NCI-H2107 (cell line): ENCODE data around the gene TGDS.
"Not testable (repeated sequence)": the region's sequence is repeated elsewhere in the genome, so short reads cannot be mapped to it uniquely, and the experiment has no call there.

Experiments used
- DNase-seq: peaks from one replicate; lab custom pipeline; 2025; lab: John Stamatoyannopoulos, UW

Gene TGDS

DNA sequence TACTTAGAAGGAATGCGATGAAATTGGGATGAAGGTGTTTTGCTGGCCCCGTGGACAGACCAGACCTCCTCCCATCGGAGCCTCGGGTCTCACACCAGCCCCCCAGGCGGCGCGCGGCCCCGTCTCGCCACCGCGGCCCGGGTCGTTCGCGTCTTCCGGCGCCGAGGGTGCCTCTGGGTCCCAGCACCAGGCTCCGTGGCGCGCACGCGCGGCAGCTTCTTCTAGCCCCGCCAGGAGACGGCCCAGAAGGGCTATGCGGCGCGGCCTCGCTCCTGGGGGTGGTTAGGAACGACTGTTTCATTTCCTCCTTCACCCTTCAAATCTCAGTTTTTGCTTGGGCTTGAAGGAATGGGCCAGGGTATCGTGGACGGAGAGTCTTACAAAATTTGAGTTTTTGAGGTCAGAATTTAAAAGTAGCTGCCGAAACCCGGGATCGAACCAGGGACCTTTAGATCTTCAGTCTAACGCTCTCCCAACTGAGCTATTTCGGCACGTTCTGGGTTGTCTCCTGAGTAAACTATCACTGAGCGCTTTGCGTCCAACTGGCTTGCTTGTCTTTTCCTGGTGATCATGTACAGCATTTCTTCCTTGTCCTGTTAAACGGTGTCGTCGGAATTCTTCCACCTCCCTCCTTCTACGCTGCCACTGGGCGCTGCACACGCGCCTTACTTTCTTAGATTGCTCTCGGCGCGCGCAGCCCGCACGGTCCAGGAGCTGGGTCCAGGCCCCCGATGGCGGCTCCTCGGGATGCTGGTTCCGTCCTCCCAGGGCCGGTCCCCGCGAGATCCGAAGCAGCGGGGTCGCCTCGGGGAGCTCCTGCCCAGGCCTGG, 46.5 kb downstream of the TGDS start:
- peak; percentile 15 for DNase-seq

DNA sequence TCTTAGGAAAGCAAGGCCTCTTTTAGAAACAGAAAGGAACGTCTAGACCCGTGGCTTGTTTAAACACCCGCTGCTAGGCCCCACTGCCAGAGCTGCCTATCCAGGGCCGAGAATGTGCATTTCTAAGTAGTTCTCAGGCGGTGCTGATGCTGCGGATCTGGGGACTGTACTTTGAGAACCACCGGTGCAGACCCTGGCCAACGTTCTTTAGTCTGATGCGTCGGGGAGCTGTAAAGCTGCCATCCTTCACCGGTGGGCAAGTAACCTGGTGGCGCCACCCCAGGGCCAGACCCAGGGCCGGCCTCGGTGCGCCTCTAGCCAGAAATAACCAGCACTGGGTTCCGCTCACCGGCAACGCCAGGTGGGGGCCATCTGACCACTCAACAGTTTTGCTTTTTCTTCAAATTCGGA, 47.1 kb downstream of the TGDS start:
- no peak for DNase-seq

DNA sequence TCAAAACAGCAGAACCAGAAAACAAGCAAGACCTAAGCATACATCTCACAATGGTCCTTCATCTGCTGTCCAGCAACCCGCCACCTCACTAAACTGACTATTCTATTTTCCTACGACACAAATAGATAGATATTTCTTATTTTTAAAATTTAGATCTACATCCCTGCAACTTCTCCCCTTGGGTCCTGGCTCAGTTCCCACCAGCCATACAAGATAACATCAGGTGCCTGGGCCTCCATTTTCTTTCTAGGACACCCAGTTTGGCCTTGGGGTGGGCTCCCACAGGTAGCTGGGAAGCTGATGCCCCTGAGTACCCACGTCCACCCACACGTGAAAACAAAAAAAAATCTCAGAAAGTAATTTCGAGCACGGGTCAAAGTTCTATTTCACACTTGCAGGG, 47.6 kb downstream of the TGDS start:
- DNase-seq, result no peak

DNA sequence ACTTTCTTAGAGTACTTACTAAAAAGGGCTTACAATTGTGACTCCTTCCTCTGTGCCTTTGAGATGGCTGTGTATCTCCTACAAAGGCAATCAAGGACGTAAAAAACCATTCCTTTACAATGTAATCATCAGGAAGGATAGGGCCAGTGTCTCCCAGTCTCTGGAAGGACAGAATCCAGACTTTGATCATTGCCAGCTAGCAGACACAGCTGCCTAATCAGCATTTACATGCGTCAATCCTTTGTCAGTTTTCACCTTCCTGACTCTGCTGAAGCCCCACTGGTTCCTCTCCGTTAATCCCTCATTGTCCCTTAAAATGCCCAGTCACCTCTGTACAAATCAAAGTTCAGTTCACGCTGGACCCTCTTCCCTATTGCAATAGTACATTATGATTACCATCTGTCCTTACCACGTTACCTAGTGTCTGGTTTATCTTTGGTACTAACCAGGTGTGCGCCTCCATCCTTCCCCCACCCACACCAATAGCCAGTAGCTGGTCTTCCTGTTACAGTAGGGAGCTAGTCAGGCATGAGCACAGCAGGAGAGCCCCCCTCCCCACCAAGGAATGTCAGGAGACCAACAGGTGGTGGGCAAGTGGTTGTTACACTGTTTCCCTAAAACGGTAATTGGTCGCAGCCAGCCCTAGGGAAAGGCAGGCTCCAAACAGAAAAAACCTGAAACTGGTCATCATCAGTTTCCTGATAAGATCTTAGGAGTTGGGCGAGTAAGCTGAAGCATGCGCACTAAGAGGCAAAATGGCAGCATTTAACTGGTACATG, 49.7 kb downstream of the TGDS start:
- no peak for DNase-seq

DNA sequence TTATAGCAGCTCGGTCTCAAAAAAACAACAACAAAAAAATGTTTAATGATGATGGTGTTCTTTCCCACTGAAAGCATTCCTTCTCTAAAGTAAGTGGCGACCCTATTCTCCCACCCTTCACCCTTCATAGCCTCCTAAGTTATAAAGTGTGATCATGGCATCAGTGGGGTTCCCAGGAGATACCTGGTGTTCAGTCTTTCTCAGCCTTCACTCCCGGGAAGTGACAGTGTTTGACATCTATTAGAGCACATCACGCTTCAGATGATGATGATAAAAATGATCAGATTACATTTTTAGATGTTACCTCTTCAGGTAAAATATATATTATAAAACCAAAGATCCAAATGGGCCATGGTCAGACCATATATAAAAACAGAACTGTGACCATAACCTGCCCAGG, 51.0 kb downstream of the TGDS start:
- DNase-seq, result no peak

DNA sequence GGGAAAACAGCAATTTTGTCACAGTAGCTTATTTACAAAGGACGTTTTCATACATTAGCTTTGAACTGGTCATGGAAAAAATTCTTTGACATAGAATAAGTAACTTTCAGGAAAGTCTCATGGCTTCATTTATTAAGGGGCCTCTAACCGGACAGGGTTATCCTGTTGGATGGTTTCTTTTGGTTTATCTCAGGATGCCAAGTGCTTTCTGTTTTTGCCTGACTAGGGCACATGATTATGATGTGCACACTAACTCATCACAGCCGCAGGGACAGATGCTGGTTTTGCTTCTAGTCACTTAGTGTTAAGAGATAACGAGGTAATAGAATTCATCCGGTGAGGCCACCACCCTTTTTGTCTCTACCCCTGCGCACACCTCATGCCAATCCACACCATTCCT, 53.0 kb downstream of the TGDS start:
- no peak for DNase-seq

DNA sequence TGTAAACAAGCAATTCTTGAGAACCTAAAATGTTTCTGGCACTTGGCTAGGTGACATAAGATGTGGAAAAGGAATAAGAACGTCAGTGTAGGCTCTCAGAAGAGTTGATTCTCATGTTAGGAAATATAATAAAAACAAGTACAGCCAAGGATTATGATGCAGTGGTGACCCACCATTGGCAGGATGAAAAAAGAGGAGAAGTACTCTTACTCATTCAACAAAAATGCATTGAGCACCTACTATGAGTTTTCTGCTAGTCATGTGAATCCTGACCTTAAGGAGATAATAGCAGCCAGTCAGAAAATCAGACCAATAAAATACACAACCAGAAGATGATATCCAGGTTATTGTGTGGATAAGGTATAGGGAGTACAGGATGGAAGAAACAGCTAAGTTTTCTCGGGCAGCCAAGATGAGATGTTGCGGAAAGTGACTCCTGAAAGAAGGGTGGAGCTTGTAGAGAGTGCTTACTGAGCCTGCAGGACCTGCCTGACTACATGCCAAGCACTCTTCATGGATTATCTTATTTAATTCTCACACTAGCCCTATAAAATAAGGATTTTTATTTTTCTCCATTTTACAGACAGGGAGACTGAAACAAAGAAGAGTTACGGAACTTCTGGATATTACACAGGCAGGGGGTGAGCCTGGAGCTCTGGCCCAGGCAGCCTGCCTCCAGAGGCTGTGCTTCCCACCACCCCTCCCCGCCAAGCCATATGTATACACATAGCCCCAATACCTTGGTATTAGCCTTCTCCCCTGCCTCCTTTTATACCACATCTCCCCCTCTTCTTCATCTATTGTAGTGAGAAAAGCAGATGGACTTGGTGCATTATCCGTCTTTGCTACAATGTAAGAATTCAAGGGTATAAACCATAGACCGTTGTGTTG, 58.0 kb downstream of the TGDS start:
- DNase-seq, result no peak

DNA sequence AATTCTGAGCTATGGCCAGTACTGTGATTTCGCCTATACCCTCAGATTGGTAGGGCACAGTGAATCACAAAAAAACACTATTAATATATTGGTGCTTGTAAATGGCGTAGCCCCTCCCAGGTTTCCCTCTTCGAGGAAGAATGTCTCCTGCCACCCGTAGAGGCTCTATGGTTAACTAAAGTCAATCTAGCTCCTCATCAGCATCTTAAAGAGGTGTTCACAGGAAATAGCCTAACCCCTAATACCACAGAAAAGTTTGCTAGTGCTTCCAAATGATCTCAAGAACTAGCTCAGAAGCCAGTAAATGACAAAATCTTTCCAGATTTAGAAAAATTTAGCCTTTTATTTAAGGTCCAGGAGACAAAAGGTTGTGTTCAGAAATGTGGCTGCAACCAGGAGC, 60.2 kb downstream of the TGDS start:
- no peak for DNase-seq

DNA sequence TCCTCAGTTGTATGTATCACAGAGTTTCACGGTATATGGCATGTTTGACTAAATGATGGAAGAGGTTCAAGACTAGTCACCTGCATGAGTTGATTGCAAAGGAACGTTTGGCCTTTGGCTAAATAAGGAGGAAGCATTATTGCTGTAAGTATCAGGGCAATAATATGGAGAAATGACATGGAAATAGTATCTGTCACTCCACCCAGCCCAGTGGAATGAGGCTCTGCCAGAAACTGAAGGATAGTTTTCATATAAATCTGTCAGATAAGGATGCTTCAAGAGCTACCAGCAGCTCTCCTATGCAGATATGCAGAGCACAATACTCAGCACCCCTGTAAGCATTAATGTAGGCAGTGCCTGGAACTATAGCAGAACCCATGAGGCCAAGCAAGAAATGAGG, 60.7 kb downstream of the TGDS start:
- no peak for DNase-seq

DNA sequence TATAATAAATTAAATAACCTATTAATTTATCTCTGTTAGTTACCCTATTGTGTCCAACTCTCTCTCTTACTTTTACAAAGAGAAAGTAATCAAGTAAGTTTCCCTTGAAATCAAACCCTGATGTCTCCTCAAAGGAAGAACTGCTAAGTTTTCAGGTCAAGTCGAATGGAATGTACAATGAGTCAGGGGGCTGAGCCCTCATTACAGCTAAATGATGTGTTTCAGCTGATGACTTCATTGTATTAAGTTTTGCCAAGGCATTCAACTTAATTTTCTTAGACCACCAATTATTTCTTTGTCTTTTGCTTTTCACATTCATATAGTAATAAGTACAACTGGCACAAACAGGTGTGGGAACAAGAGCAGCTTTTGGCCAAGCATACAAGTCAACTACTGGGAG, 61.8 kb downstream of the TGDS start:
- DNase-seq, result no peak

DNA sequence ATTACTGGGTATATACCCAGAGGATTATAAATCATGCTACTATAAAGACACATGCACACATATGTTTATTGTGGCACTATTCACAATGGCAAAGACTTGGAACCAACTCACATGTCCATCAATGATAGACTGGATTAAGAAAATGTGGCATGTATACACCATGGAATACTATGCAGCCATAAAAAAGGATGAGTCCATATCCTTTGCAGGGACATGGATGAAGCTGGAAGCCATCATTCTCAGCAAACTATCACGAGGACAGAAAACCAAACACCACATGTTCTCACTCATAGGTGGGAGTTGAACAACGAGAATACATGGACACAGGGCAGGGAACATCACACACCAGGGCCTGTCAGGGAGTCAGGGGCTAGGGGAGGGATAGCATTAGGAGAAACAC, 63.7 kb downstream of the TGDS start:
- DNase-seq, result not testable (repeated sequence)

DNA sequence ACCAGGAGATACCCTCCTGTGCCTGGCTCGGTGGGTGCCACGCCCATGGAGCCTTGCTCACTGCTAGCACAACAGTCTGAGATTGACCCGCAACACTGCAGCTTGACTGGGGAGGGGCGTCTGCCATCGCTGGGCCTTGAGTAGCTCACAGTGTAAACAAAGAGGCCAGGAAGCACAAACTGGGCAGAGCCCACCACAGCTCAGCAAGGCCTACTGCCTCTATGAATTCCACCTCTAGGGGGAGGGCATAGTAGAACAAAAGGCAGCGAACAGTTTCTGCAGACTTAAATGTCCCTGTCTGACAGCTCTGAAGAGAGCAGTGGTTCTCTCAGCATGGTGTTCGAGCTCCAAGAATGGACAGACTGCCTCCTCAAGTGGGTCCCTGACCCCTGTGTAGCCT, 69.0 kb downstream of the TGDS start:
- DNase-seq, result not testable (repeated sequence)

DNA sequence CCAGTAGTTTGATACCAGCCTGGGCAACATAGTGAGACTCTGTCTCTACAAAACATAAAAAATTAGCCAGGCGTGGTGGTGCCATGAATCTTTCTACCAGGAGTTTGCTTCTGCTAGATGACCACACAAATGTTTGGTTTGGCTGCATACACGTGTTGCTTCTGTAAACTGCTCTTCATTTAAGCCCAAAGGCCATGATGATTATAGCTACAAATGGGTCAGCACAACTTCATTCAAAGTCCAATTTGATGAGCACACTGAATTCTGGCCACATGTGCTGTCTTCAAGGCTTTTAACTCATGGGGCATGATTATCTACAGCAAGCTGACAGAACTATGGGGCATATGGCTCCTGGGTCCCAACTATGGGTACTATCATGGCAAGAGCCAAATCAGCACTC, 70.2 kb downstream of the TGDS start:
- DNase-seq, result no peak

DNA sequence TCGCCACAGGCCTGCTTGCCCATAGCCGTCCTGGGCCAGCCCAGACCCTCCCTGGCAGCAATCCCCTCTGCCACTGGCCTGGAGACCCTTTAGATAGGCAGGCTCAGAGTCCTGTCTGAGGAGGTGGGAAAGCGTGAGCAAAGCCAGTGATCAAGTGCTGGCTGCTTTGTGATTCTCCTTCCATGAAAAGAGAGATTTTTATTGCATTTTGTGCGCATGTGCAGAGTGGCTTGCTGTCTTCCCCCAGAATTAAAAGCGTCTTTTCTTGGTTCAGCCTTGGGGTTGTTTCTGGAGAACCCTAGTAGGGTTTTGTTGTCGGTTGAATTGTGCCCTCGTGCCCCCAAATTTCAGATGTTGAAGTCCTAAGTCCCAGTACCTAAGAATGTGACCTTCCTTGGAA, 71.5 kb downstream of the TGDS start:
- no peak for DNase-seq
